ENCODE data around the gene PCDHGC4.

Gene PCDHGC4

GRCh38 chr5:141491323-141492167 is 6.7 kb downstream of the PCDHGC4 start:
- no peak overlapping the region for H3K27ac ChIP-seq
- ChIA-PET POLR2A (ENCODE audit: low non-redundant PET) (no interaction called here), CTCF (interaction anchor here (0.5 kb wide), 1 partner anchor 381 kb away, joined by 5 read pairs; no protein-coding TSS in a partner anchor)
- DNase-seq (ENCODE audit: low spot score) = no peak
- TF ChIP-seq, protein P1, sequence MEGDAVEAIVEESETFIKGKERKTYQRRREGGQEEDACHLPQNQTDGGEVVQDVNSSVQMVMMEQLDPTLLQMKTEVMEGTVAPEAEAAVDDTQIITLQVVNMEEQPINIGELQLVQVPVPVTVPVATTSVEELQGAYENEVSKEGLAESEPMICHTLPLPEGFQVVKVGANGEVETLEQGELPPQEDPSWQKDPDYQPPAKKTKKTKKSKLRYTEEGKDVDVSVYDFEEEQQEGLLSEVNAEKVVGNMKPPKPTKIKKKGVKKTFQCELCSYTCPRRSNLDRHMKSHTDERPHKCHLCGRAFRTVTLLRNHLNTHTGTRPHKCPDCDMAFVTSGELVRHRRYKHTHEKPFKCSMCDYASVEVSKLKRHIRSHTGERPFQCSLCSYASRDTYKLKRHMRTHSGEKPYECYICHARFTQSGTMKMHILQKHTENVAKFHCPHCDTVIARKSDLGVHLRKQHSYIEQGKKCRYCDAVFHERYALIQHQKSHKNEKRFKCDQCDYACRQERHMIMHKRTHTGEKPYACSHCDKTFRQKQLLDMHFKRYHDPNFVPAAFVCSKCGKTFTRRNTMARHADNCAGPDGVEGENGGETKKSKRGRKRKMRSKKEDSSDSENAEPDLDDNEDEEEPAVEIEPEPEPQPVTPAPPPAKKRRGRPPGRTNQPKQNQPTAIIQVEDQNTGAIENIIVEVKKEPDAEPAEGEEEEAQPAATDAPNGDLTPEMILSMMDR (conservative IDR thresholded peaks at IDR 0.05; ENCODE audit: low read depth) = no peak

GRCh38 chr5:141492168-141492885 is 7.5 kb downstream of the PCDHGC4 start:
- ChIA-PET POLR2A (ENCODE audit: low non-redundant PET) (no interaction called here), CTCF (interaction anchor here (0.5 kb wide), 1 partner anchor 381 kb away, joined by 5 read pairs; no protein-coding TSS in a partner anchor)
- TF ChIP-seq, protein P1 (conservative IDR thresholded peaks at IDR 0.05; ENCODE audit: low read depth) = no peak
- no peak for DNase-seq (ENCODE audit: low spot score)
- no peak overlapping the region; the same call in 1 of the 2 replicates for H3K27ac ChIP-seq

GRCh38 chr5:141493500-141494422 is 8.9 kb downstream of the PCDHGC4 start:
- DNase-seq (ENCODE audit: low spot score) = no peak
- 0 out of 2 replicates have a peak overlapping the region, but pooled peaks have one; percentile 7 for H3K27ac ChIP-seq
- ChIA-PET POLR2A (ENCODE audit: low non-redundant PET) (no interaction called here), CTCF (interaction anchor here (0.6 kb wide), 2 partner anchors 19 to 1739 kb away, joined by 3 to 4 read pairs; no protein-coding TSS in a partner anchor)
- TF ChIP-seq, protein P1 (conservative IDR thresholded peaks at IDR 0.05; ENCODE audit: low read depth) = no peak

DNA sequence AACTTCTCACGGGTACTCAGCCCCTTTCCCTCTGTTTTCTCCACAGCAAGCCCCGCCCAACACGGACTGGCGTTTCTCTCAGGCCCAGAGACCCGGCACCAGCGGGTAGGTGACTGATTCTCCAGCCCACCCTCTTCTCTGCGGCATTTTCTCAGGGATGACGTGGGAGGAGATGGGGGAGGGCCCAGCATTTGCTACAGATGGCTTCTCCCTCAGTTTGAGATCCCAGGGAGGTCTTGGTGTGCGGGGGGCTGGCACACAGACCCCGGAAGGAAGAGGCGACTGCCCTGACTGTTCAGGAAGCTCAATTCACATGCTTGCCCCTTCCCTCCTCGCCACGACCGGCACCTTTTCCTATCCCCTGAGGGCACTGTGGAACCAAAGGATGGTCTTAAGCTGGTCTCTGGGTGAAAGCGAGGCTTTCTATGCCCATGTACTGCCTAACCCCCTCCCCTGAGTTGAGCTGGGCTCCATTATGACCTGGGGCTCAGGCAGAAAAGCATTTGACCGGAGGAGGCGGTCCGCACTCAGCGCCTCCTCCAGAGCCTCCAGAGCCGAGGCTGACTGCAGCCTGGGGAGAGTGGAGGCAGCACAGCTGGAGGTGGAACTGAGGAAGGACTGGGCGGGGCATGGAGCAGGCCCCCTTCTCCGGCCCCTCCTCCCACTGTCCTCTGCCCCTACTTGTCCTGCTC is 10.1 kb downstream of the PCDHGC4 start:
- peak overlapping the region; percentile 4; the same call in 1 of the 2 replicates for H3K27ac ChIP-seq
- ChIA-PET POLR2A (ENCODE audit: low non-redundant PET) (no interaction called here), CTCF (interaction anchor here (0.6 kb wide), 1 partner anchor 18 kb away, joined by 3 read pairs; no protein-coding TSS in a partner anchor)
- TF ChIP-seq, protein P1 (conservative IDR thresholded peaks at IDR 0.05; ENCODE audit: low read depth) = no peak
- DNase-seq (ENCODE audit: low spot score) = no peak

GRCh38 chr5:141495453-141495811 is 10.6 kb downstream of the PCDHGC4 start:
- CTCF ChIA-PET = no interaction called here
- TF ChIP-seq, protein P1 (conservative IDR thresholded peaks at IDR 0.05; ENCODE audit: low read depth) = no peak
- DNase-seq (ENCODE audit: low spot score) = no peak
- H3K27ac ChIP-seq = 0 out of 2 replicates have a peak overlapping the region, but pooled peaks have one; percentile 4
- POLR2A ChIA-PET (ENCODE audit: low non-redundant PET) = no interaction called here
